Dendritic cell treated with granulocyte-macrophage colony-stimulating factor and Interleukin-4, amounts not matched to agents 40 ng/mL and 50 ng/mL, for 4 days (primary cell): ENCODE data around the gene TMEM87A.
"Not testable (repeated sequence)": the region's sequence is repeated elsewhere in the genome, so short reads cannot be mapped to it uniquely, and the experiment has no call there.

Experiments used
- H3K27ac Mint-ChIP-seq: one replicate; pipeline ENCODE4 v1.8.0; 2022; ENCODE audit warnings: mild to moderate bottlenecking, mixed read lengths
- H3K27me3 Mint-ChIP-seq: one replicate; pipeline ENCODE4 v1.8.0; 2022; ENCODE audit warnings: mild to moderate bottlenecking, mixed read lengths
- H3K36me3 Mint-ChIP-seq: one replicate; pipeline ENCODE4 v1.8.0; 2022; ENCODE audit warnings: low read depth, mixed read lengths
- H3K4me1 Mint-ChIP-seq: one replicate; pipeline ENCODE4 v1.8.0; 2022; ENCODE audit warnings: low read depth, mixed read lengths
- H3K4me3 Mint-ChIP-seq: one replicate; pipeline ENCODE4 v1.8.0; 2022; ENCODE audit warnings: mild to moderate bottlenecking, moderate library complexity, mixed read lengths
- H3K9me3 Mint-ChIP-seq: one replicate; pipeline ENCODE4 v1.8.0; 2022; ENCODE audit warnings: mixed read lengths
- intact Hi-C: fragments of 100-400 bp; cut with micrococcal nuclease; formaldehyde crosslinking; loops from one replicate; pipeline ENCODE4 v1.15.0; 2022

Gene TMEM87A

GRCh38 chr15:42239528-42240182 is 33.6 kb downstream of the TMEM87A start:
- Mint-ChIP-seq H3K4me3 (no peak overlapping the region), H3K27ac (no peak overlapping the region), H3K27me3 (no peaks in the 10 kb centered on the region), H3K9me3 (no peaks in the 10 kb centered on the region), H3K36me3 (peaks cover 84% of the 10 kb centered on the region), H3K4me1 (no peaks in the 10 kb centered on the region)
- intact Hi-C loops = loop anchor here (5.0 kb wide), 1 partner anchor 98 kb away; no protein-coding TSS in a partner anchor

- no peaks in the 10 kb centered on the region for H3K9me3 Mint-ChIP-seq
- no peak overlapping the region for H3K4me3 Mint-ChIP-seq
- H3K4me1 Mint-ChIP-seq = peaks cover 4% of the 10 kb centered on the region
- peaks cover 88% of the 10 kb centered on the region for H3K36me3 Mint-ChIP-seq
- intact Hi-C loops = no loop called here
- no peaks in the 10 kb centered on the region for H3K27me3 Mint-ChIP-seq
- no peak overlapping the region for H3K27ac Mint-ChIP-seq
Observed at GRCh38 chr15:42233107-42233506, 40.1 kb downstream of the TMEM87A start.

DNA sequence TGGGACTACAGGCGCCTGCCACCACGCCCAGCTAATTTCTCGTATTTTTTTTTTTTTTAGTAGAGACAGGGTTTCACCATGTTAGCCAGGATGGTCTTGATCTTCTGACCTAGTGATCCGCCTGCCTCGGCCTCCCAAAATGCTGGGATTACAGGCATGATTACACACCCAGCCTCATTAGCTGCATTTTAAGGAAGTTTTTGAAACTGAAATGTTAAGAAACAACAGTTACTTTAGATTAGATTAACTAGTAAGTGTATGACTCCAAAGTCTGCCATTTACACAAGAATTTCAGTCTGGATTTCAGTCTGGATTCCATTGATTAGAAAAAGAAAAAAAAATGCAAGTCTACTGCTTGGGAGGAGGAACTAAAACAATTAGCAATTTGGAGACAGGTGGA is 40.6 kb downstream of the TMEM87A start:
- Mint-ChIP-seq H3K27ac (no peak overlapping the region), H3K4me3 (no peak overlapping the region), H3K4me1 (peaks cover 4% of the 10 kb centered on the region), H3K27me3 (no peaks in the 10 kb centered on the region), H3K36me3 (peaks cover 87% of the 10 kb centered on the region), H3K9me3 (no peaks in the 10 kb centered on the region)
- intact Hi-C loops = no loop called here

DNA sequence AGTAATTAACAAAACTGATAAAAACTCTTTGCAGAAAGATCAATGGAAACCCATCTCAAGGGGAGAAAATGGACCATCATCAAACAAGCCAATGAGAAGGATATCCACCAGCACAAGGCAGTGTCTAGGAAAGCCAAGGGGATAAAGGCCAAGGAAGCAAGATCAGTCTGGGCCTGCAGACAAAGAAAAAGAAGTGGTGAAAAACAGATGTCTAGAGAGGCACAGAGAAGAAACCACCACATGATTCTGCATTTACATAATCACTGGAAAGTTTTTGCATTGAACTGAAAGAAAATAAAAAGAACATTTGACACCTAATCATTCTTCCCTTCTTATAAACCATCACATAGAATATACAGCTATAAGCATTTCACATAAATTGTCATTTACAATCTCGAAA is 42.1 kb downstream of the TMEM87A start:
- H3K27ac Mint-ChIP-seq = no peak overlapping the region
- no peaks in the 10 kb centered on the region for H3K27me3 Mint-ChIP-seq
- H3K4me1 Mint-ChIP-seq = peaks cover 4% of the 10 kb centered on the region
- H3K4me3 Mint-ChIP-seq = no peak overlapping the region
- intact Hi-C loops = no loop called here
- H3K9me3 Mint-ChIP-seq = no peaks in the 10 kb centered on the region
- peaks cover 81% of the 10 kb centered on the region for H3K36me3 Mint-ChIP-seq

GRCh38 chr15:42228981-42229380 is 44.3 kb downstream of the TMEM87A start:
- H3K36me3 Mint-ChIP-seq = peaks cover 84% of the 10 kb centered on the region
- not testable (repeated sequence) for H3K27me3 Mint-ChIP-seq, H3K4me1 Mint-ChIP-seq, H3K27ac Mint-ChIP-seq, H3K9me3 Mint-ChIP-seq, H3K4me3 Mint-ChIP-seq
- intact Hi-C loops = loop anchor here (10.0 kb wide), 1 partner anchor 206 kb away; no protein-coding TSS in a partner anchor

DNA sequence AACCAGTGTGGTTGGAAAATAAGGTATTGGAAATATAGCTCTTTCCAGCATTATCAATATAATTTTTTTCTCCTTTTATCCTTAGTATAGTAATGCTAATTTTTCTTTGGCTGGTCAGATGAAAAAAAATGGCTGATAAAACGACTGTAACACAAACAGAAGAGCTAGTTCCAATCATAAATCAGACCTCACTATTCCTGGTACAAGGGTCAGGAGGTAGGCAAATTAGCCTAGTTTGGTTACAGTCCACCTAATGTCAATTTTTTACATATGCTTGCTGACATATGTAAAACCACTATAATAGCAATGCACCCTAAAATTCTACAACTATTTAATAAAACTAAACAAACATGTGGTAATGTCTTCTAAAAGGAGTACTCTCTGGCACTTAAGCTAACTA is 45.2 kb downstream of the TMEM87A start:
- Mint-ChIP-seq H3K4me3 (no peak overlapping the region), H3K27ac (no peak overlapping the region), H3K36me3 (peaks cover 91% of the 10 kb centered on the region), H3K27me3 (no peaks in the 10 kb centered on the region), H3K9me3 (no peaks in the 10 kb centered on the region), H3K4me1 (peaks cover 4% of the 10 kb centered on the region)
- intact Hi-C loops = loop anchor here (10.0 kb wide), 1 partner anchor 207 kb away; no protein-coding TSS in a partner anchor

DNA sequence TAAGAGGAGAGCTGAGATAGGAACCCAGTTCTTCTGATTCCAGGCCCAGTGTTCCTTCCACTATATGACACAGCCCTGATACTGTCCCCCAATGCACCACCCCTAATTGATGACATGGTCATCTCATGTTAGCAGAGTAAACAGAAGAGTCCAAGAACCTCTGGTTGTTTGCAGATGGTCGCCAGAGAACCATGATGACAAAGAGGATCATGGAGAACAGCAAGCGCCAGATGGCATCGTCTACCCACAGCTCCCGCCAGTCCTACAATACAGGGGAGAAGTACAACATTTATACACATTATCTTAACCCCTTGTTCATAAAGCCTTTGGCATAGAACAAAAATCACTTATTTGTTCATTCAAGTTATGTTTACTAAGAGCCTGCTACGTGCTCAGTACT is 46.6 kb downstream of the TMEM87A start:
- intact Hi-C loops = loop anchor here (10.0 kb wide), 1 partner anchor 208 kb away; no protein-coding TSS in a partner anchor
- Mint-ChIP-seq H3K36me3 (peaks cover 90% of the 10 kb centered on the region), H3K27ac (no peak overlapping the region), H3K4me1 (no peaks in the 10 kb centered on the region), H3K27me3 (no peaks in the 10 kb centered on the region), H3K9me3 (no peaks in the 10 kb centered on the region), H3K4me3 (no peak overlapping the region)

DNA sequence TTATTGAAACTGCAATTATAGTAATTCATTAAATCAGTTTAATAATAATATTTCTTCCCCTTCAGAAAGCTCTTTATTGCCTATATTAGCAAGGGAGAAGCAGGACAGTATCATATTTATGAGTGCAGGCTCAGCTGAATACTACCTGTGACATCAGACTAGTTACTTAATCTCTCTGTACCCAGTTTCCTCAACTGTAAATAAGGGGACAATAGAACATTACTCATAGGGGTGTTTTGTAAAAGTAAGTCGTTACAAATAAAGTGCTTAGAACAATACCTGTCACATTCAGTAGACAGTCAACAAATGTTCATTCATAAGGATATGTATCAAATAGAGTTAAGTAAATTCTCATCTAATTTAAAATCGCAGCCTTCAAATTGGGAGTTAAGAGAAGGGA is 53.0 kb downstream of the TMEM87A start:
- no peaks in the 10 kb centered on the region for H3K9me3 Mint-ChIP-seq
- no peak overlapping the region for H3K27ac Mint-ChIP-seq
- H3K4me1 Mint-ChIP-seq = peaks cover 10% of the 10 kb centered on the region
- no peak overlapping the region for H3K4me3 Mint-ChIP-seq
- intact Hi-C loops = loop anchor here (10.0 kb wide), 1 partner anchor 215 kb away; no protein-coding TSS in a partner anchor
- H3K36me3 Mint-ChIP-seq = peaks cover 79% of the 10 kb centered on the region
- H3K27me3 Mint-ChIP-seq = no peaks in the 10 kb centered on the region

DNA sequence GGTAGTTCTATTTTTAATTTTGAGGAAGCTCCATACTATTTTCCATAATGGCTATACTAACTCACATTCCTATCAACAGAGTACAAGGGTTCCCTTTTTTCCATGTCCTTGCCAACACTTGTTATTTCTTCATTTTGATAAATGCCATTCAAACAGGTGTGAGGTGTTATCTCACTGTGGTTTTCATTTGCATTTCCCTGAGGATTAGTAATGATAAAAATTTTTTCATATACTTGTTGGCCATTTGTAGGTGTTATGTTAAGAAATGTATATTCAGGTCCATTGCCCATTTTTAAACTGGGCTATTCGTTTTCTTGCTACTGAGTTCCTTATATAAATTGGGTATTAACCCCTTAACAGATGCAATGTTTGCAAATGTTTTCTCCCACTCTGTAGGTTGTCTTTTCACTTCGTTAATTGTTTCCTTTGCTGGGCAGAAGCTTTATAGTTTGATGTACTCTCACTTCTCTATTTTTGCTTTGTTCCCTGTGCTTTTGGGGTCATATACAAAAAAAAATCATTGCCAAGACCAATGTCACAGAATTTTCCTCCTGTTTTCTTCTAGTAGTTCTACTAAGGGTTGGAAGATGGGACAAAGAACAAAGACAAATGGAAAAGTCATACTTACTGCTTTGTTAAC is 54.2 kb downstream of the TMEM87A start:
- Mint-ChIP-seq H3K27me3 (no peaks in the 10 kb centered on the region), H3K36me3 (peaks cover 79% of the 10 kb centered on the region), H3K4me3 (no peak overlapping the region), H3K9me3 (no peaks in the 10 kb centered on the region), H3K4me1 (peaks cover 10% of the 10 kb centered on the region), H3K27ac (no peak overlapping the region)
- intact Hi-C loops = no loop called here

GRCh38 chr15:42217568-42217967 is 55.7 kb downstream of the TMEM87A start:
- Mint-ChIP-seq H3K27me3 (no peaks in the 10 kb centered on the region), H3K36me3 (peaks cover 79% of the 10 kb centered on the region), H3K4me3 (no peak overlapping the region), H3K4me1 (peaks cover 10% of the 10 kb centered on the region), H3K9me3 (no peaks in the 10 kb centered on the region), H3K27ac (no peak overlapping the region)
- intact Hi-C loops = no loop called here

DNA sequence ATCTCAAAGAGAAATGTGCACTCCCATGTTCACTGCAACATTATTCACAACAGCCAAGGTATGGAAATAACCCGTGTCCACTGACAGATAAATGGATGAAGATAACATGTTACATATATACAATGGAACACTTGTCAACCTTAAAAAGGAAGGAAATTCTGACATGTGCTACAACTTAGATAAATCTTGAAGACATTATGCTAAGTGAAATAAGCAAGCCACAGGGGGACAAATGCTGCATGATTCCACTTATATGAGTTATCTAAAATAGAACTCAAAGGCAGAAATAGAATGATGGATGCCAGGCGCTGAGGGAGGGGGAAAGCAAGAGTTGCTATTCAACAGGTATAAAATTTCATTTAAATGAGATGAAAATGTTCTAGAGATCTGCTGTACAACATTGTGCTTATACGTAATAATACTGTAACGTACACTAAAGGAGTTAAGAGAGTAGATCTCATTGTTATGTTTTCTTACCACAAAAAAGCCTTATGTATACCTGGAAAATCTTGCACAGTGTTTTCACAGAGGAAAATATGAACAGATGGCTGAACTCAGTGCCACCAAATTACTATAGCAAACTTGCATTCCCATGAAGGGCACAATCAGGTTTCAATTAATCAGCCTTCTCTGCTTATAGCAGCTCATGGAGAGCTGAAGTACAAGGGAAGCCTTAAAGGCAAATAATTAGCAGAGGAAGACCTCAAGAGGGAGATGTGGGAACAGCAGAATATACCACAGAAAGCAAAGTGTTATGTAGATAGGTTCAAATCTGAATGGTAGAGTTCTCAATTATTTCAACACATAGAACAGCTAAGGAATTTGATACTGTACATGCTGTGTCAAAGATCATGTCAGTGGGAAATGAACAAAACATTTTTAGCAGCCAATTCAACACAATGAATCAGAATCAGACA is 57.1 kb downstream of the TMEM87A start:
- Mint-ChIP-seq H3K4me1 (peaks cover 10% of the 10 kb centered on the region), H3K36me3 (peaks cover 83% of the 10 kb centered on the region), H3K27me3 (no peaks in the 10 kb centered on the region), H3K4me3 (no peak overlapping the region), H3K9me3 (no peaks in the 10 kb centered on the region), H3K27ac (no peak overlapping the region)
- intact Hi-C loops = no loop called here

- Mint-ChIP-seq H3K4me1 (peaks cover 10% of the 10 kb centered on the region), H3K9me3 (no peaks in the 10 kb centered on the region), H3K4me3 (no peak overlapping the region), H3K27ac (no peak overlapping the region), H3K36me3 (peaks cover 93% of the 10 kb centered on the region), H3K27me3 (no peaks in the 10 kb centered on the region)
- intact Hi-C loops = no loop called here
Observed at GRCh38 chr15:42214600-42214999, 58.6 kb downstream of the TMEM87A start.

GRCh38 chr15:42213511-42213910 is 59.7 kb downstream of the TMEM87A start:
- intact Hi-C loops = no loop called here
- Mint-ChIP-seq H3K36me3 (peaks cover 83% of the 10 kb centered on the region), H3K27me3 (no peaks in the 10 kb centered on the region), H3K4me1 (peaks cover 1% of the 10 kb centered on the region), H3K9me3 (no peaks in the 10 kb centered on the region), H3K27ac (no peak overlapping the region), H3K4me3 (no peak overlapping the region)

DNA sequence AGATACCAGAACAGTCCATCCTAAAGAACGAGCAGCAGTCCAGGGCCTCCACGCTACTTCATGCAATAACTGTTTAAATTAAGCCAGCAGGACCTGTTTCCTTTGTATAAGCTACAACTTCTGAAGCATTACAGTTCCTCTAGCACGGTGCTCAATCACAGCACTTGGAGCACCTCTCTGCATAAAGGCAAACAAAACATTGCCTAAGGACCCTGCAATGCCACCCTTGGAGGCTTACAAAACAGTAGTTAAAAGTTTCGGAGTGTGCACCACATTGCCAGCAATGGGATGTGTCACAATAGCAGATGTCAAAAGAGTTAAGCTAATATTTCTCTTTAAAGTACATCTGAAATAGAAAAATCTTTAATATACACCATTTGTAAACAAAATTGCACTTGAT is 62.5 kb downstream of the TMEM87A start:
- no peak overlapping the region for H3K27ac Mint-ChIP-seq
- peaks cover 22% of the 10 kb centered on the region for H3K4me1 Mint-ChIP-seq
- peaks cover 68% of the 10 kb centered on the region for H3K36me3 Mint-ChIP-seq
- intact Hi-C loops = no loop called here
- no peaks in the 10 kb centered on the region for H3K9me3 Mint-ChIP-seq
- no peak overlapping the region for H3K4me3 Mint-ChIP-seq
- no peaks in the 10 kb centered on the region for H3K27me3 Mint-ChIP-seq
